A549 (cell line): ENCODE measurements around the gene PIP5K1B.

Experiments
- BHLHE40 ChIP-seq: IDR thresholded peaks from 2 replicates; pipeline ENCODE4 v1.6.1; 2012; ENCODE audit warnings: low read depth, low read length, inconsistent platforms
- CHD2 ChIP-seq: fragments of 150-350 bp; IDR thresholded peaks from 2 replicates; pipeline ENCODE4 v1.6.1; 2014; ENCODE audit warnings: low read length; ENCODE audit not compliant: partially characterized antibody
- HOXA7 ChIP-seq: fragments of 250-450 bp; sonication (Bioruptor Pico); IDR thresholded peaks from 2 replicates; pipeline ENCODE4 v1.5.0; 2020; ENCODE audit warnings: mild to moderate bottlenecking, moderate library complexity
- MYC ChIP-seq: IDR thresholded peaks from 2 replicates; pipeline ENCODE4 v1.6.1; 2012; ENCODE audit warnings: mild to moderate bottlenecking, inconsistent platforms, low read length, improper control_type of control experiment, borderline replicate concordance
- POLR2A ChIP-seq: IDR thresholded peaks from 2 replicates; pipeline ENCODE4 v1.6.1; 2012; ENCODE audit warnings: mild to moderate bottlenecking, low read length
- RFX5 ChIP-seq: fragments of 450-650 bp; IDR thresholded peaks from 2 replicates; pipeline ENCODE4 v1.7.1; 2014; ENCODE audit warnings: antibody characterized with exemption, mild to moderate bottlenecking, moderate library complexity
- TF ChIP-seq, protein P1 (sequence below): fragments of >200 bp; sonication (Bioruptor Twin); formaldehyde crosslinking; IDR thresholded peaks from 3 replicates; pipeline ENCODE4 v1.5.1; 2016
- TF ChIP-seq, protein P2 (sequence below): fragments of >200 bp; sonication (Bioruptor Twin); formaldehyde crosslinking; IDR thresholded peaks from 3 replicates; pipeline ENCODE4 v1.6.1; 2016

DNA sequence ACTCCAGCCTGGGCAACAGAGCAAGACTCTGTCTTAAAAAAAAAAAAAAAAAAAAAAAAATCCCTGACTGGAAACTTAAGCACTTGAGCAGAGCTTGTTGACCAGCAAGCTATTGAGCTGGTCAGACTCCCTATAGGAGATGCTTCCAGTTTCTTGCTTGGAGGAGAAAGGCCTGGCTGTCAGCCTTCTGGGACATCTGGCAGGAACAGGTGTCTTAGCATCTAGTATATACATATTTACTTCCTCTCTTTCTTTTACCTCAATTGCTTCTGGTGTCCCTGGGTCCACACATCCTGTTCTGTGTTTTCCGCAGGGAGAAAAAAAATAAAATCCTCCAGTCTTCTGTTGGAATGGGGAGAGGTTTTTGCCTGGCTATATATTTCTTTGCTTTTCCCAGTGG, 248.7 kb downstream of the PIP5K1B start:
- TF ChIP-seq HOXA7 = no peak
- TF ChIP-seq, protein P1, sequence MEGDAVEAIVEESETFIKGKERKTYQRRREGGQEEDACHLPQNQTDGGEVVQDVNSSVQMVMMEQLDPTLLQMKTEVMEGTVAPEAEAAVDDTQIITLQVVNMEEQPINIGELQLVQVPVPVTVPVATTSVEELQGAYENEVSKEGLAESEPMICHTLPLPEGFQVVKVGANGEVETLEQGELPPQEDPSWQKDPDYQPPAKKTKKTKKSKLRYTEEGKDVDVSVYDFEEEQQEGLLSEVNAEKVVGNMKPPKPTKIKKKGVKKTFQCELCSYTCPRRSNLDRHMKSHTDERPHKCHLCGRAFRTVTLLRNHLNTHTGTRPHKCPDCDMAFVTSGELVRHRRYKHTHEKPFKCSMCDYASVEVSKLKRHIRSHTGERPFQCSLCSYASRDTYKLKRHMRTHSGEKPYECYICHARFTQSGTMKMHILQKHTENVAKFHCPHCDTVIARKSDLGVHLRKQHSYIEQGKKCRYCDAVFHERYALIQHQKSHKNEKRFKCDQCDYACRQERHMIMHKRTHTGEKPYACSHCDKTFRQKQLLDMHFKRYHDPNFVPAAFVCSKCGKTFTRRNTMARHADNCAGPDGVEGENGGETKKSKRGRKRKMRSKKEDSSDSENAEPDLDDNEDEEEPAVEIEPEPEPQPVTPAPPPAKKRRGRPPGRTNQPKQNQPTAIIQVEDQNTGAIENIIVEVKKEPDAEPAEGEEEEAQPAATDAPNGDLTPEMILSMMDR = no peak
- no peak for TF ChIP-seq CHD2
- no peak for TF ChIP-seq BHLHE40
- TF ChIP-seq, protein P2, sequence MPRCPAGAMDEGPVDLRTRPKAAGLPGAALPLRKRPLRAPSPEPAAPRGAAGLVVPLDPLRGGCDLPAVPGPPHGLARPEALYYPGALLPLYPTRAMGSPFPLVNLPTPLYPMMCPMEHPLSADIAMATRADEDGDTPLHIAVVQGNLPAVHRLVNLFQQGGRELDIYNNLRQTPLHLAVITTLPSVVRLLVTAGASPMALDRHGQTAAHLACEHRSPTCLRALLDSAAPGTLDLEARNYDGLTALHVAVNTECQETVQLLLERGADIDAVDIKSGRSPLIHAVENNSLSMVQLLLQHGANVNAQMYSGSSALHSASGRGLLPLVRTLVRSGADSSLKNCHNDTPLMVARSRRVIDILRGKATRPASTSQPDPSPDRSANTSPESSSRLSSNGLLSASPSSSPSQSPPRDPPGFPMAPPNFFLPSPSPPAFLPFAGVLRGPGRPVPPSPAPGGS = no peak
- TF ChIP-seq MYC = no peak
- TF ChIP-seq POLR2A = no peak
- no peak for TF ChIP-seq RFX5
